T follicular helper cell (primary cell): ENCODE results near the gene BORA.
"Not testable (repeated sequence)": the region's sequence is repeated elsewhere in the genome, so short reads cannot be mapped to it uniquely, and the experiment has no call there.

Source experiments
- DNase-seq: peaks from one replicate; pipeline ENCODE4 v3.0.0-alpha.2; 2020; ENCODE audit warnings: low read depth
- total RNA-seq, 2 experiments: gene quantifications; one replicate each; lab custom pipeline; 2026; lab: John Stamatoyannopoulos, UW

The BORA gene
- 17.4 to 21.9 reads per million in 2 experiments for total RNA-seq

- DNase-seq, result peak; percentile 91
These were observed at the start of gene BORA, which contains the start of gene MZT1 for GRCh38 chr13:72727417-72728289. Gene BORA, plus strand, starts transcription at chr13:72727923. Its CDS starts 1,018 bp downstream, at chr13:72728941. Gene MZT1, minus strand, starts transcription at chr13:72727629. Its CDS starts 27 bp downstream, at chr13:72727602.

- no peak for DNase-seq
These were observed 49.4 kb upstream of the BORA start for GRCh38 chr13:72678312-72678711.

GRCh38 chr13:72680353-72680752 lies 47.4 kb upstream of the BORA start:
- no peak for DNase-seq

GRCh38 chr13:72686766-72687165 lies 41.0 kb upstream of the BORA start:
- DNase-seq, result no peak

GRCh38 chr13:72689181-72689696 lies 38.5 kb upstream of the BORA start:
- no peak for DNase-seq

- no peak for DNase-seq
These were observed 34.7 kb upstream of the BORA start for GRCh38 chr13:72692884-72693514.

GRCh38 chr13:72693832-72694231 lies 33.9 kb upstream of the BORA start:
- DNase-seq, result no peak

- DNase-seq, result no peak
These were observed 33.4 kb upstream of the BORA start for GRCh38 chr13:72694314-72694713.

- no peak for DNase-seq
These were observed 31.1 kb upstream of the BORA start for GRCh38 chr13:72696579-72696978.

GRCh38 chr13:72698164-72698563 lies 29.6 kb upstream of the BORA start:
- no peak for DNase-seq

GRCh38 chr13:72700509-72700908 lies 27.2 kb upstream of the BORA start:
- no peak for DNase-seq

GRCh38 chr13:72716776-72717175 lies 10.9 kb upstream of the BORA start:
- no peak for DNase-seq

- DNase-seq, result not testable (repeated sequence)
These were observed 1.5 kb upstream of the BORA start for GRCh38 chr13:72726185-72726584.

- DNase-seq, result peak; percentile 16
These were observed 852 bp upstream of the BORA start for GRCh38 chr13:72726726-72727416.

- DNase-seq, result no peak
These were observed 525 bp downstream of the BORA start for GRCh38 chr13:72728290-72728605.

- no peak for DNase-seq
These were observed 9.3 kb downstream of the BORA start for GRCh38 chr13:72737033-72737432.

- DNase-seq, result no peak
These were observed 12.3 kb downstream of the BORA start for GRCh38 chr13:72740015-72740414.

- DNase-seq, result no peak
These were observed 17.5 kb downstream of the BORA start for GRCh38 chr13:72745260-72745659.

GRCh38 chr13:72751220-72751619 lies 23.5 kb downstream of the BORA start:
- DNase-seq, result no peak

GRCh38 chr13:72754111-72754510 lies 26.4 kb downstream of the BORA start:
- no peak for DNase-seq

GRCh38 chr13:72757792-72758535 lies 30.2 kb downstream of the BORA start:
- no peak for DNase-seq

GRCh38 chr13:72760189-72760588 lies 32.5 kb downstream of the BORA start:
- DNase-seq, result no peak
